Natural killer cell (primary cell): ENCODE measurements around the gene TMEM200C. TPM values are rescaled to one million over a fixed set of nuclear protein-coding genes. Genes with fewer than 3 reads are reported as not detected.

Experiments used
- ATAC-seq, 3 donors: fragments of 150-1000 bp in 2 of 3; fragments of 200-7000 bp in 1 of 3; cut with Tn5 transposase; 1 replicate in 1 of 3; 2 replicates in 2 of 3; pipeline ENCODE4 v1.10.0; 2021; ENCODE audit warnings: mild to moderate bottlenecking in 2 of 3, moderate library complexity in 2 of 3
- DNase-seq, 2 donors: peaks; one replicate each; pipeline versions ENCODE4 v3.0.0 to v3.0.0-alpha.2; 2013 to 2021; ENCODE audit warnings: mixed read lengths in 1 of 2
- H3K27ac ChIP-seq: one replicate; pipeline ENCODE4 v1.5.1; 2013; ENCODE audit warnings: mild to moderate bottlenecking, low read length
- H3K27me3 ChIP-seq: one replicate; pipeline ENCODE4 v1.6.1; 2013; ENCODE audit warnings: low read length; ENCODE audit not compliant: control insufficient read depth, insufficient read depth
- H3K36me3 ChIP-seq: one replicate; pipeline ENCODE4 v1.6.1; 2013; ENCODE audit warnings: low read length; ENCODE audit not compliant: control insufficient read depth, insufficient read depth
- H3K4me1 ChIP-seq: one replicate; pipeline ENCODE4 v1.6.1; 2013; ENCODE audit warnings: low read length; ENCODE audit not compliant: control insufficient read depth, insufficient read depth
- H3K4me3 ChIP-seq: one replicate; pipeline ENCODE4 v1.5.1; 2013; ENCODE audit warnings: low read length
- H3K9me3 ChIP-seq: one replicate; pipeline ENCODE4 v1.6.1; 2013; ENCODE audit warnings: low read length; ENCODE audit not compliant: control insufficient read depth, insufficient read depth
- H3K27ac Mint-ChIP-seq, 2 donors: one replicate each; pipeline ENCODE4 v1.8.0; 2022; ENCODE audit warnings: mild to moderate bottlenecking in 2 of 2, mixed read lengths in 2 of 2, moderate library complexity in 1 of 2
- H3K27me3 Mint-ChIP-seq, 2 donors: one replicate each; pipeline ENCODE4 v1.8.0; 2022; ENCODE audit warnings: low read depth in 2 of 2, mixed read lengths in 2 of 2
- H3K36me3 Mint-ChIP-seq: one replicate; pipeline ENCODE4 v1.8.0; 2022; ENCODE audit warnings: mixed read lengths
- H3K4me1 Mint-ChIP-seq, 2 donors: one replicate each; pipeline ENCODE4 v1.8.0; 2022; ENCODE audit warnings: mixed read lengths in 2 of 2
- H3K4me3 Mint-ChIP-seq: one replicate; pipeline ENCODE4 v1.8.0; 2022; ENCODE audit warnings: mild to moderate bottlenecking, moderate library complexity, mixed read lengths
- H3K9me3 Mint-ChIP-seq, 2 donors: one replicate each; pipeline ENCODE4 v1.8.0; 2022; ENCODE audit warnings: mixed read lengths in 2 of 2
- CTCF ChIP-seq: fragments of 200-600 bp; IDR thresholded peaks from one replicate; pipeline ENCODE4 v1.8.0; 2022; ENCODE audit warnings: antibody characterized with exemption
- WGBS: methylation state at CpG from one replicate; pipeline ENCODE4 v1.1.7; 2013; ENCODE audit warnings: missing lambda C conversion rate; ENCODE audit not compliant: insufficient coverage; 5-methylcytosine and 5-hydroxymethylcytosine counted together
- intact Hi-C: fragments of 100-400 bp; cut with micrococcal nuclease; formaldehyde crosslinking; loops from one replicate; pipeline ENCODE4 v1.14.2; 2022
- total RNA-seq, 4 donors: library from RNA; stranded (reverse); fragments of 120-200 nt in 1 of 4; gene quantifications; one replicate each; pipeline versions ENCODE4 v1.2.3 to v1.2.4, GENCODE V29; 2013 to 2022

The TMEM200C gene
- total RNA-seq, 3 donors from 2014 or later (not counting 1 experiment from before 2014, with no cell fraction given), result not detected

- peaks cover 0 to 4% of the 10 kb centered on the region in 2 donors for H3K4me1 Mint-ChIP-seq
- H3K9me3 Mint-ChIP-seq, result no peaks in the 10 kb centered on the region
- ATAC-seq (no peak), DNase-seq (no peak)
- H3K4me1 ChIP-seq, result no peaks in the 10 kb centered on the region
- H3K27me3 ChIP-seq, result no peaks in the 10 kb centered on the region
- no peak overlapping the region for H3K4me3 Mint-ChIP-seq
- no peak overlapping the region for H3K4me3 ChIP-seq
- H3K27ac ChIP-seq, result no peak overlapping the region
- H3K27me3 Mint-ChIP-seq, result peaks cover 15 to 24% of the 10 kb centered on the region in 2 donors
- no peaks in the 10 kb centered on the region for H3K36me3 Mint-ChIP-seq
- no peaks in the 10 kb centered on the region for H3K9me3 ChIP-seq
- WGBS, result 71% methylated on average over 3 of the region's 3 CpGs
- H3K36me3 ChIP-seq, result no peaks in the 10 kb centered on the region
- TF ChIP-seq CTCF, result no peak
- intact Hi-C loops, result no loop called here
- H3K27ac Mint-ChIP-seq, result no peak overlapping the region
These were observed 46.6 kb upstream of the TMEM200C start for GRCh38 chr18:5941890-5942289.

- Mint-ChIP-seq H3K4me3 (no peak overlapping the region), H3K27me3 (peaks cover 17 to 24% of the 10 kb centered on the region in 2 donors), H3K9me3 (no peaks in the 10 kb centered on the region), H3K27ac (no peak overlapping the region), H3K36me3 (no peaks in the 10 kb centered on the region), H3K4me1 (peaks cover 0 to 4% of the 10 kb centered on the region in 2 donors)
- DNase-seq, result no peak
- Histone ChIP-seq H3K9me3 (no peaks in the 10 kb centered on the region), H3K27me3 (no peaks in the 10 kb centered on the region), H3K4me1 (no peaks in the 10 kb centered on the region), H3K27ac (no peak overlapping the region), H3K36me3 (no peaks in the 10 kb centered on the region), H3K4me3 (no peak overlapping the region)
- intact Hi-C loops, result no loop called here
- no peak for TF ChIP-seq CTCF
- ATAC-seq, result no peak
- WGBS, result 87% methylated on average over 7 of the region's 7 CpGs
These were observed 44.7 kb upstream of the TMEM200C start for GRCh38 chr18:5939801-5940667.

- Histone ChIP-seq H3K36me3 (no peaks in the 10 kb centered on the region), H3K9me3 (no peaks in the 10 kb centered on the region), H3K4me3 (no peak overlapping the region), H3K27ac (no peak overlapping the region), H3K4me1 (no peaks in the 10 kb centered on the region), H3K27me3 (no peaks in the 10 kb centered on the region)
- H3K4me1 Mint-ChIP-seq, result peaks cover 0 to 4% of the 10 kb centered on the region in 2 donors
- DNase-seq, result no peak
- no peak for ATAC-seq
- intact Hi-C loops, result no loop called here
- H3K9me3 Mint-ChIP-seq, result peaks cover 0 to 2% of the 10 kb centered on the region in 2 donors
- peaks cover 18 to 28% of the 10 kb centered on the region in 2 donors for H3K27me3 Mint-ChIP-seq
- 80% methylated on average over 3 of the region's 3 CpGs for WGBS
- no peaks in the 10 kb centered on the region for H3K36me3 Mint-ChIP-seq
- H3K27ac Mint-ChIP-seq, result no peak overlapping the region
- no peak overlapping the region for H3K4me3 Mint-ChIP-seq
- TF ChIP-seq CTCF, result no peak
These were observed 42.5 kb upstream of the TMEM200C start for GRCh38 chr18:5937795-5938194.
